K562 (cell line): ENCODE measurements around the gene LLPH. TPM values are rescaled to one million over a fixed set of nuclear protein-coding genes. Genes with fewer than 3 reads are reported as not detected.
A peak's percentile ranks its signal among the peaks of the same experiment; 100 is the strongest.

Experiments used
- ASH1L ChIP-seq: fragments of 450-650 bp; IDR thresholded peaks from 2 replicates; pipeline ENCODE4 v1.6.1; 2018; ENCODE audit warnings: borderline replicate concordance, mild to moderate bottlenecking, low read depth; ENCODE audit not compliant: partially characterized antibody
- CHD4 ChIP-seq: fragments of 200-600 bp; sonication (generic); IDR thresholded peaks from 3 replicates; pipeline ENCODE4 v1.6.1; 2012; ENCODE audit warnings: low read depth, mild to moderate bottlenecking, mixed read lengths, low read length, inconsistent platforms; ENCODE audit not compliant: insufficient read depth, insufficient replicate concordance, poor library complexity, severe bottlenecking
- ESRRB ChIP-seq: fragments of 250-450 bp; sonication (Bioruptor Pico); IDR thresholded peaks from 2 replicates; pipeline ENCODE4 v1.5.0; 2020; ENCODE audit warnings: mild to moderate bottlenecking, moderate library complexity, borderline replicate concordance
- FOS ChIP-seq: IDR thresholded peaks from 3 replicates; pipeline ENCODE4 v1.6.1; 2011; ENCODE audit not compliant: insufficient read length; ENCODE audit errors: extremely low read depth
- HDAC1 ChIP-seq, 2 experiments: fragments of 450-650 bp; IDR thresholded peaks; 2 replicates each; pipeline ENCODE4 v1.6.1; 2016 to 2017; ENCODE audit warnings: inconsistent platforms in 1 of 2, mild to moderate bottlenecking in 1 of 2, moderate library complexity in 1 of 2
- IRF2 ChIP-seq: sonication (generic); formaldehyde crosslinking; IDR thresholded peaks from 2 replicates; pipeline ENCODE4 v1.8.1; 2022; ENCODE audit warnings: mild to moderate bottlenecking, missing genetic modification reagents
- KAT8 ChIP-seq: fragments of 450-650 bp; IDR thresholded peaks from 2 replicates; pipeline ENCODE4 v1.6.1; 2016; ENCODE audit warnings: low read depth, mild to moderate bottlenecking
- KDM1A ChIP-seq, 2 experiments: fragments of 450-650 bp; IDR thresholded peaks; 2 replicates each; pipeline ENCODE4 v1.6.1; 2016; ENCODE audit warnings: mild to moderate bottlenecking in 2 of 2
- NCOA1 ChIP-seq: fragments of 450-650 bp; IDR thresholded peaks from 2 replicates; pipeline ENCODE4 v1.6.1; 2016; ENCODE audit warnings: low read depth
- PHTF2 ChIP-seq: fragments of 250-450 bp; sonication (Bioruptor Pico); IDR thresholded peaks from 2 replicates; pipeline ENCODE4 v1.5.0; 2021; ENCODE audit warnings: mild to moderate bottlenecking
- SMC3 ChIP-seq: conservative IDR thresholded peaks from 2 replicates; pipeline ENCODE4 v1.6.1; 2011; ENCODE audit warnings: low read depth, low read length, improper control_type of control experiment; ENCODE audit not compliant: insufficient read depth
- SNIP1 ChIP-seq: fragments of 450-650 bp; IDR thresholded peaks from 2 replicates; pipeline ENCODE4 v1.7.1; 2017; ENCODE audit warnings: low read depth, mild to moderate bottlenecking
- U2AF1 ChIP-seq: fragments of 200-400 bp; formaldehyde crosslinking; optimal IDR thresholded peaks from 2 replicates; pipeline ENCODE3; 2017; ENCODE audit warnings: mild to moderate bottlenecking, low read depth, low read length, moderate library complexity
- VEZF1 ChIP-seq: fragments of 200-800 bp; sonication (Bioruptor generic); IDR thresholded peaks from 2 replicates; pipeline ENCODE4 v1.6.1; 2017; ENCODE audit warnings: missing genetic modification characterization, missing compliant biosample characterization
- XRCC4 ChIP-seq: IDR thresholded peaks from one replicate; pipeline ENCODE4 v1.6.1; 2011; ENCODE audit not compliant: insufficient read depth, insufficient read length; ENCODE audit errors: extremely low read depth
- ZFP36 ChIP-seq: fragments of 150-350 bp; IDR thresholded peaks from 2 replicates; pipeline ENCODE4 v1.6.1; 2018; ENCODE audit warnings: low read length, low read depth; ENCODE audit not compliant: partially characterized antibody
- ZNF217 ChIP-seq: sonication (generic); formaldehyde crosslinking; IDR thresholded peaks from 2 replicates; pipeline ENCODE4 v1.8.0; 2022; ENCODE audit warnings: mild to moderate bottlenecking, missing genetic modification reagents
- ZNF699 ChIP-seq: fragments of 250-450 bp; sonication (Bioruptor Pico); IDR thresholded peaks from 2 replicates; pipeline ENCODE4 v1.8.0; 2021; ENCODE audit warnings: mild to moderate bottlenecking, moderate library complexity; ENCODE audit not compliant: insufficient replicate concordance
- polyA plus RNA-seq, 8 experiments: library from polyadenylated mRNA; depleted of rRNA in 4 of 8; stranded (reverse) in 5 of 8; unstranded in 3 of 8; fragments of >200 nt; fragmentation: Nextera tagmentation in 2 of 8; fragmentation: Illumina TruSeq in 1 of 8; extraction: Ambion mirVana in 2 of 8; extraction: Trizol in 1 of 8; gene quantifications; 2 replicates each; pipeline versions ENCODE4 v1.2.1 to v1.2.3, GENCODE V29; 2011 to 2014; ENCODE audit warnings: inconsistent platforms in 1 of 8, missing spikeins in 1 of 8
- total RNA-seq, 7 experiments: library from RNA; depleted of rRNA in 6 of 7; stranded (reverse); fragments of >200 nt in 6 of 7; fragmentation: Illumina TruSeq in 2 of 7; extraction: Trizol in 2 of 7; gene quantifications; 2 replicates each; pipeline versions ENCODE4 v1.2.1 to v1.2.3, GENCODE V29; 2011 to 2021; ENCODE audit warnings: low replicate concordance in 1 of 7
- TF ChIP-seq, protein P1 (sequence below): IDR thresholded peaks from 2 replicates; pipeline ENCODE4 v1.6.1; 2012; ENCODE audit warnings: low read depth, low read length, improper control_type of control experiment, borderline replicate concordance
- TF ChIP-seq, protein P2 (sequence below): fragments of 450-650 bp; IDR thresholded peaks from 2 replicates; pipeline ENCODE4 v1.6.1; 2016; ENCODE audit warnings: borderline replicate concordance
- TF ChIP-seq, protein P3 (sequence below): fragments of 250-450 bp; sonication (Bioruptor Pico); IDR thresholded peaks from 2 replicates; pipeline ENCODE4 v1.5.0; 2020; ENCODE audit warnings: mild to moderate bottlenecking, borderline replicate concordance

Gene LLPH
- total and polyA plus RNA-seq, 9 of the 15 experiments (the other 6 are each of a cell fraction or from before 2014, with no cell fraction given) = 19.1 to 87.3 (median 59.6) TPM

- TF ChIP-seq, protein P1, sequence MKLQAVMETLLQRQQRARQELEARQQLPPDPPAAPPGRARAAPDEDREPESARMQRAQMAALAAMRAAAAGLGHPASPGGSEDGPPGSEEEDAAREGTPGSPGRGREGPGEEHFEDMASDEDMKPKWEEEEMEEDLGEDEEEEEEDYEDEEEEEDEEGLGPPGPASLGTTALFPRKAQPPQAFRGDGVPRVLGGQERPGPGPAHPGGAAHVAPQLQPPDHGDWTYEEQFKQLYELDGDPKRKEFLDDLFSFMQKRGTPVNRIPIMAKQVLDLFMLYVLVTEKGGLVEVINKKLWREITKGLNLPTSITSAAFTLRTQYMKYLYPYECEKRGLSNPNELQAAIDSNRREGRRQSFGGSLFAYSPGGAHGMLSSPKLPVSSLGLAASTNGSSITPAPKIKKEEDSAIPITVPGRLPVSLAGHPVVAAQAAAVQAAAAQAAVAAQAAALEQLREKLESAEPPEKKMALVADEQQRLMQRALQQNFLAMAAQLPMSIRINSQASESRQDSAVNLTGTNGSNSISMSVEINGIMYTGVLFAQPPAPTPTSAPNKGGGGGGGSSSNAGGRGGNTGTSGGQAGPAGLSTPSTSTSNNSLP = no peak
- no peak for TF ChIP-seq IRF2 (CRISPR knock-in tag)
- TF ChIP-seq, protein P2, sequence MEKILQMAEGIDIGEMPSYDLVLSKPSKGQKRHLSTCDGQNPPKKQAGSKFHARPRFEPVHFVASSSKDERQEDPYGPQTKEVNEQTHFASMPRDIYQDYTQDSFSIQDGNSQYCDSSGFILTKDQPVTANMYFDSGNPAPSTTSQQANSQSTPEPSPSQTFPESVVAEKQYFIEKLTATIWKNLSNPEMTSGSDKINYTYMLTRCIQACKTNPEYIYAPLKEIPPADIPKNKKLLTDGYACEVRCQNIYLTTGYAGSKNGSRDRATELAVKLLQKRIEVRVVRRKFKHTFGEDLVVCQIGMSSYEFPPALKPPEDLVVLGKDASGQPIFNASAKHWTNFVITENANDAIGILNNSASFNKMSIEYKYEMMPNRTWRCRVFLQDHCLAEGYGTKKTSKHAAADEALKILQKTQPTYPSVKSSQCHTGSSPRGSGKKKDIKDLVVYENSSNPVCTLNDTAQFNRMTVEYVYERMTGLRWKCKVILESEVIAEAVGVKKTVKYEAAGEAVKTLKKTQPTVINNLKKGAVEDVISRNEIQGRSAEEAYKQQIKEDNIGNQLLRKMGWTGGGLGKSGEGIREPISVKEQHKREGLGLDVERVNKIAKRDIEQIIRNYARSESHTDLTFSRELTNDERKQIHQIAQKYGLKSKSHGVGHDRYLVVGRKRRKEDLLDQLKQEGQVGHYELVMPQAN = peak; percentile 94
- TF ChIP-seq, protein P3, sequence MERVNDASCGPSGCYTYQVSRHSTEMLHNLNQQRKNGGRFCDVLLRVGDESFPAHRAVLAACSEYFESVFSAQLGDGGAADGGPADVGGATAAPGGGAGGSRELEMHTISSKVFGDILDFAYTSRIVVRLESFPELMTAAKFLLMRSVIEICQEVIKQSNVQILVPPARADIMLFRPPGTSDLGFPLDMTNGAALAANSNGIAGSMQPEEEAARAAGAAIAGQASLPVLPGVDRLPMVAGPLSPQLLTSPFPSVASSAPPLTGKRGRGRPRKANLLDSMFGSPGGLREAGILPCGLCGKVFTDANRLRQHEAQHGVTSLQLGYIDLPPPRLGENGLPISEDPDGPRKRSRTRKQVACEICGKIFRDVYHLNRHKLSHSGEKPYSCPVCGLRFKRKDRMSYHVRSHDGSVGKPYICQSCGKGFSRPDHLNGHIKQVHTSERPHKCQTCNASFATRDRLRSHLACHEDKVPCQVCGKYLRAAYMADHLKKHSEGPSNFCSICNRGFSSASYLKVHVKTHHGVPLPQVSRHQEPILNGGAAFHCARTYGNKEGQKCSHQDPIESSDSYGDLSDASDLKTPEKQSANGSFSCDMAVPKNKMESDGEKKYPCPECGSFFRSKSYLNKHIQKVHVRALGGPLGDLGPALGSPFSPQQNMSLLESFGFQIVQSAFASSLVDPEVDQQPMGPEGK (CRISPR knock-in tag) = no peak
- no peak for TF ChIP-seq XRCC4
- no peak for TF ChIP-seq SNIP1
- TF ChIP-seq CHD4 = no peak
- TF ChIP-seq ZNF699 = no peak
- TF ChIP-seq U2AF1 = no peak
- no peak for TF ChIP-seq NCOA1
- peak; percentile 77 for TF ChIP-seq ASH1L
- no peak for TF ChIP-seq ZFP36
- no peak for TF ChIP-seq KAT8
- no peak for TF ChIP-seq ZNF217 (CRISPR knock-in tag)
- no peak for TF ChIP-seq KDM1A (IDR thresholded peaks at IDR 0.05)
- TF ChIP-seq FOS = no peak
- no peak for TF ChIP-seq VEZF1 (CRISPR knock-in tag)
- TF ChIP-seq SMC3 = no peak
- TF ChIP-seq PHTF2 (CRISPR knock-in tag) = no peak
- TF ChIP-seq HDAC1 (IDR thresholded peaks at IDR 0.05) = peak in 1 of 2 experiments; percentile 96; a peak in 2 of 4 replicates
- TF ChIP-seq ESRRB (CRISPR knock-in tag) = no peak
Observed at GRCh38 chr12:66130267-66131066, at the start of gene LLPH (continued).
